ENCODE data around the gene NRSN2.

DNA sequence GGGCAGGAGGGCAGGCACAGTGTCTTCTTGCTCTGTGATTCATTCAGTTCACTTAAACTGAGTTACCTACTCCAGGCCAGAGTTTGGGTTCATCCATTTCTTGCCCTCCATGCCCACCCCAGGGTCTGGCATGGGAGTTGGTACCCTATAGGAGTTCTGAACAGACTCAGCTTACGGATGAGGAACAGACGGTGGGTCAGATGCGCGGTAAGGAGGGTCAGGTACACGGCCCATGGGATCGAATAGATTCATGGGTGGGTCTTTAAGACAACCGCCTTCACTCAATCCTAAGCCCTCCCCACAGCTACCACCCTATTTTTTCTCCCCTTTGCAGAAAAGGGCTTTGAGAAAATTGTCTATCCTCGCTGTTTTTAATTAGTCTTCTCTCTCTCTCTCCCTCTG lies 20.6 kb downstream of the NRSN2 start:
- no peak for TF ChIP-seq CTCF (IDR thresholded peaks at IDR 0.05)
- no peak for TF ChIP-seq POLR2A (IDR thresholded peaks at IDR 0.05)
